UCSD-AML1 (cell line): Measurements from ENCODE around the gene PAOX.
A peak's percentile ranks its signal among the peaks of the same experiment; 100 is the strongest.
"Not testable (repeated sequence)": the region's sequence is repeated elsewhere in the genome, so short reads cannot be mapped to it uniquely, and the experiment has no call there.

Experiments used
- DNase-seq: peaks from one replicate; lab custom pipeline; 2025; ENCODE audit not compliant: unreplicated experiment; lab: John Stamatoyannopoulos, UW

Gene PAOX

DNA sequence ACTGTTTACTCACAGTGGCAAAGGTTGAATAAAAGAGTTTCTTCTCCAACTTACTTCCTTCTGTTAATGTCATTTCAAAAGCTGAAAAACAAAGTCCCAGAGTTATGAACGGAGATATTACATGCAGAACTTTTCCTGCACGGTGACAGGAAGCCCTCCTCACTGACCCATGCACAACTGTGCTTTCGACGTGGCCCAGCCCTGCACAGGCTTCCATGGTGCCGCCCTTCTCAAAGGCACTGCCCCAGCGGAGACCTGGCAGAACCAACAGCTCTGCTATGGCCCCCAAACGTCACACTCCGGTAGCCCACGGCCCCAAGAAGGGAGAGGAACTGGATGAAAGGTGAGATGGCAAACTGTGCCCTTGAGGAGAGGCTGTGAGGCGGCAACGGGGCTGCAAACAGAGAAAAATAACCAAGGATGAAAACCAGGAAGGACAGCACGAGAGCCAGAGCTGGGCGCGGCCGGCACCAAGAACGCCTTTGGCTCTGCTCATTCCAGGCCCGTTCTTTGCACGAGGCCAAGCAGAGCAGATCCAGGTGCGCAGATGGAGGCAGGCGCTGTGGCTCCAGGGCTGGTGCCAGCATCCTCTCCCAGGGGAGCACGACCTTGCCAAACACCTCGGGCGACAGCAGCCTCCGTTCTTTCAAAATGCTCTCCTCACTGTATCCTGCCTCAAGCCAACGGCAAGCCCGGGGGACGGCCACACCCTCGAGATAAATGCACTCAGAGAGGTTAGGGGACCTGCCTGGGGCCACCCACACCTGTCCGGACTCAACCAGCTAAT is 14.2 kb upstream of the PAOX start:
- no peak for DNase-seq

DNA sequence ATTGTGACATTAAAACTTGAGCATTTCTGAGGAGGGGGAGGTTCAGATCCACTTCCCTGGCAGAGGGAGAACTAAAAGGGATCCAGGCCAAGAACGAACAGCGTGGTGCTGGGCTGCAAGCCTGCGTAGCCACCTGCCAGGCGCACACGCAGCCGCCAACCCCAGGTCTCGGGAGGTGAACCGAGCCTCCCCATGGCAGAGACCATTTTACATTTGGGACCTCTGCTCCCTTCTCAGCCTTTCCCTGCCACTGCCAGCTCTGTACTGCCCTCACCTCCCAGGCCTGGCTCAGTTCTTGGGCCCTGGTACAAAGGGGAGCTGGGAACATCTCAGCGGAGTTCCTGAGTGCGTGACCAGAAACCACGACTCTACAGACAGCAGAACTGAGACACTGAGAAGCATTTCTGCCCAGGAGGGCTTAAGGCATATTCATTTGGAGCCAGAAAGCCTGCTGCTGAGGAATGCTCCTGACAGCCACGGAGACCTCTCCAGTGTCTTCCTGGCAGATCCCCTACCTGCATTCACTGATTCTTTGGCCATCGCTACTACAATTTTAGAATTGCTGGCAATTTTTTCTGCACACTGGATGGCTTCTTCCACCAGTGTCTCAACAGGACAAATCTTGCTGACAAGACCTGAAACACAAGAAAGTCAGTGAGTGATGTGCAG is 13.5 kb upstream of the PAOX start:
- DNase-seq: no peak

DNA sequence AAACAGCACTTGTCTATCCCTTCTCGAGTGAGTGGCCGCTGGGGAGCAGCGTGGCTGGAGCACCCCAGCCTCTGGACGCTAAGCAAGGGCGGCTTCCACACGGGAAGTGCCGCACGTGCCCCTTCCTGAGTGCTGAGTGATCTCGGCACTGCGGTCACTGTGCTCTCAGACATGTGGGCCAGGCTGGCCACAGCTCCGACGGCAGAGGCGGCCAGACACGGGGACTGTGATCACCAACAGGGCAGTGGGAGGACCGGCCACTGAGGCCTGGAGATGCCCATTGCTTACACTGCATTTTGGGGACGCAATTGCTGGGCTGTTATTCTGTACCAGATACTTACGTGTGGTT is 13.0 kb upstream of the PAOX start:
- no peak for DNase-seq

DNA sequence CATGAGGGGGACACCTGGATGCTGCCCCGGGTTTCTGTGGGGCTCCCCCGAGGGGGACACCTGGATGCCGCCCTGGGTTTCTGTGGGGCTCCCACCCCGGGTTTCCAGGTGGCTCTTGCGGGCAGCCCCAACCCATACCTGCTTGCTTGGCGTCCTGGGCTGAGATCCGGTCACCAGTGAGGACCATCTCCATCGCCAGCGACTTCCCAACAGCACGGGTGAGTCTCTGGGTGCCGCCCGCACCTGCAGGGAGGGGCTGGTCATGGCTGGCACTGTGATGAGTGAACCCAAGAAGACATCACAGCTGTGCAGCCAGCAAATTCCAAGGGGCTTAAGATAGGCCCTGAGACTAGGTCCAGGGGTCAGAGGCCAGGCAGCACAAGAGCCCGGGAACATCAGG is 12.3 kb upstream of the PAOX start:
- no peak for DNase-seq

DNA sequence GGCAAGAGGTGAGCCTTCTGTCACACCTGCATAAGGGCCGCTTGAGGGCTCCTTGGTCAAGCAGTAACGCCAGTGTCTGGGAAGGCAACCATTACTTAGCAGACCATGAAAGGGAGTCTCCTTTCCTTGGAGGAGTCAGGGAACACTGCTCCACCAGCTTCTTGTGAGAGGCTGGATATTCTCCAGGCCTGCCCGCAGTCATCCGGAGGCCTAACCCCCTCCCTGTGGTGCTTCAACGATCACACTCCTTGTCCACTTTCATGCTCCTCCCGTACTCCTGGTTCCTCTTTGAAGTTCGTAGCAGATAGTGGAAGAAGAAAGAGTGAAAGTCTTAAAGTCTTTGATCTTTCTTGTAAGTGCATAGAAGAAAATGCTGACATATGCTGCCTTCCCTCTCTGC is 11.6 kb upstream of the PAOX start:
- not testable (repeated sequence) for DNase-seq

DNA sequence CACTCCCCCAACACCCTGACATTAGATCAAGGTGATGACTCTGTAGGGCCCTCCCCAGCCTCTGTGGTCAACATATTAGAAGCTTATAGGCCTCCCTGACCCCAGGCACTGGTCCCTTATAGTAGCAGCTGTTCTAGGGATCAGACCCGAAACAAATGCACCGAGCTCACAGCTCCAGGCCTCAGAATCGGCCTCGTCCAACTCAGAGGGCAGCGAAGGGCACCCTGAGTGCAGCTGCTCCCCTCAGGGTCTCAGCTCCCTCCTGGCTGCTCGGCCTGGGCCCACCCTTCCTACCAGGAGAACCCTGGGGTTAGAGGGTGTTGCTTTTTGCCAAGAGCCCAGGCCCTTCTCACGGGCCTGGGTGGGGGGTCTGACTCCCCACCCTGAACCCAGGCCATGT is 10.9 kb upstream of the PAOX start:
- no peak for DNase-seq

DNA sequence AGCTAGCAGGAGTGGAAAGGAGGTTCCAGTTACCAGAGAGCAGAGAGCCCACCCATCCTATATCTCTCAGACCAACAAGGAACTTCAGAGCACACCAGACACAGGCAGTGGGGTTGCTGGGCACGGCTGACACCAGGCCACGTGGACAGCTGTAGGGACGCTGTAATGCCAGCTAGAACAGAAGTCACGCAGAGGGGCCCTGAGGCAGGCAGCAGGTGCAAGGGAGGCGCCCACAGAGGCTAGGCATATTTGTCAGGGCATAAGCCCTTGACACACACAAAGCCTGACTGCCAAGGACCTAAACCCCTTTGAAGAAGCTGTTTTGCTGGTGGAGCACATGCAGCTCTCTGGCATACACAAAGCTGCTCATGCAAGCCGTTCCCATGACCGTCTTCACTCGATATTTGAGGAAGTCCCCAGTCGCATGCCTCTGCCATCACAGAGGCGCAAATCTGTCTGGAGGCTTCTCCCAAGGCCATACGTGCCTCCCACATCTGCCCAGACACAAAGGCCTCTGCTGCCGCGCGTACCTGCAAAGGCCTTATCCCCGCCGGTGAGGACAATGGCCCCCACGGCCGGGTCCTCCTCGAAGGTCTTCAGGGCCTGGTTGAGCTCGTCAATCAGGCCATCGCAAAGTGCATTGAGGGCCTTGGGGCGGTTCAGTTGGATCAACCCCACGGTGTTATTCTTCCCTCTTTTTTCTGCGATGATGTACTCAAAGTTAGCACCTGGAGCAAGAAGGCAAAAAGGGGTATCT is 8.9 kb upstream of the PAOX start:
- no peak for DNase-seq

DNA sequence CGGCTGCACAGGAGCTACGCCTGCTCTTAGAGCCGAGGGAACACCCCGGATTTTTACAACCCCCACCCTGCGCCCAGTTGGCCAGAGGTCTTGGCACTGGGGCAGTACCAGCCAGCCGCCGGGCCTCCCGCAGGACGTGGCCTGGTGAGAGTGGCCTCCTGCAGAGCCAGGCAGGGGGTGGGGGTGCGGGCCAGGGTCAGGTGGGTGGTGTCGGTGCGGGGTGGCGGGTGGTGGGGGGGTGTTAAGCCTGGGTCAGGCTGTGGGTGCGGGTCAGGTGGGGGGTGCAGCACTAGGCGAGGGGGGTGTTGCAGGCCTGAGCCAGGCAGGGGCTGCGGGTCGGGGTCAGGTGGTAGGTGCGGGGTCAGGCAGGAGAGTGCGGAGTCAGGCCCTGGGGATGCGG is 6.6 kb upstream of the PAOX start:
- no peak for DNase-seq

DNA sequence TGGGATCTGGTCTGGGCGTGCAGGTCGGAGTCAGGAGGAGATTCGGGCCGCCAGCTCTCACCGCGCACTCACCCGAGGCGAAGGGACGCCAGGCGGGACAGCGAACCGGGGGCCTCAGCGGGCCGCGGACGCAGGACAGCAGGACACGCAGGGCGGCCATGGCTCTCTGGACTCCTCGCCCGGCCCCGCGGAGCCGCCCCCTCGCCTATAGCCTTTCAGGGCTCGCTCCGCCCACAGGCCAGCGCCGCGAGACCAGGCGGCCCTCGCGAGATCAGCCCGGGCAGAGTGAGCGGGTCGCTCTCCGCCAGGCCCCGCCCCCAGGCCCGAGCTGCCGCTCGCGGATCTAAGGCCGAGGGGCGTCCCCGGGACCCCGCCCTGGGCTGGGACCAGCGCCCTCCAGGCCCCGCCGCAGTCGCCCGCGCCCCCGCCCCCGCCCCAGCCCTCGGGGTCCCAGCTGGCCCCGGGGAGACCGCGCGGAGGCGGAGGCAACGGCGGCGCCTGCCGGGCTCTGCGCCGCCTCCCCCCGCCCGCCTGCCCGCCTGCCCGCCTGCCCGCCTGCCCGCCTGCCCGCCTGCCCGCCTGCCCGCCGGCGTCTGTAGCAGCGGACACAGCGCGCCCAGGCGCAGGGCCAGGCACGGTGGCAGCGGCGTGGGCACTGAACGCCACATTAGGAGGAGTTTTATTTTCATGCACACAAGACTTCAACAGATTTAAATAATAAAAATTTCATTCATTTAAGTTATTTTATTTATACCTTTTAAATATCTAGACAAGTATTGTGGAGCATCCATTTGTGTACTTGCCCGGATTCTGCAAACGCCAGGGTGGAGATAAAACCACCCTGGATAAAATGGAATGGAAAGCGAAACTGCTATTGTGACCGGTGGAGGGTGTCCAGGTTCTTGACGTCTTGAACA is 5.6 kb upstream of the PAOX start, which contains the start of gene ECHS1:
TSS of gene ECHS1 (minus strand) at position 181 of the 917 bp plus-strand sequence. CDS start at position 160, 21 bp downstream.
- peak; percentile 94 for DNase-seq

DNA sequence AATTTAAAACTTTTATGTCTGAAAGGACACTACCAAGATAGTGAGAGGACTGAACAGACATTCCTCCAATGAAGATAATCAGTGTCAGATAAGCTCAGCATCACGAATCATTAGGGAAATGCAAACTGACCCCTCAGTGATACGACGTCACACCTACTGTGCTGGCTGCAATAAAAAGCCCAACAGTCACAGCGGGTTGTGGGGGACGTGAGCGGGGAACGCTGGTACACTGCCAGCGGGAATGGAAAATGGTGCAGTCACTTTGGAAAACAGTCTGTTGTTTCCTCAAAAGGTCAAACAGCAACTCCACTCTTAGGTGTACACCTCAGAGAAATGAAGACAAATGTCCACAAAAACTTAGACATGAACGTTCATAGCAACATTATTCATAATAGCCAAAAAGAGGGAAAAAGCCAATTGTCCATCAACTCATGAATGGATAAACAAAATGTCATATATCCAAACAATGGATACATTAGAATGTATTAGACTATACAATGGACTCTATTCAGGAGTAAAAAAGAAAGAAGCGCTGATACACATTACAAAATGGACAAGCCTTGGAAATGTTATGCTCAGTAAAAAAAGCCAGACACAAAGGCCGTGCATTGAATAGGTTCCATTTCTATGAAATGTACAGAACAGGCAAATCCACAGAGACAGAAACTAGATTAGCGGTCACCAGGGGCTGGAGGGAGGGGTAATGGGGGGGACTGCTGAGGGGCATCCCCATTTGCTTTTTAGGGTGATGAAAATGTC is 3.5 kb upstream of the PAOX start:
- no peak for DNase-seq

DNA sequence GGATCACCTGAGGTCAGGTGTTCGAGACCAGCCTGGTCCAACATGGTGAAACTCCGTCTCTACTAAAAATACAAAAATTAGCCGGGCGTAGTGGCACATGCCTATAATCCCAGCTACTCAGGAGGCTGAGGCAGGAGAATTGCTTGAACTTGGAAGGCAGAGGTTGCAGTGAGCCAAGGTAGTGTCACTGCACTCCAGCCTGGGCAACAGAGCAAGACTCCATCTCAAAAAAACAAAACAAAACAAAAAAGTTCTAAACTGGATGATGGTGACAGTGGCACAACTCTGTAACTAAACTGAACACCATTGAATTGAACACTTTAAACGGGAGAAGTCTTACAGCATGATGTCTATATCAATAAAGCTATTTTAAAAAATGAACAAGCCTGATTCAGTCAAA is 2.9 kb upstream of the PAOX start:
- DNase-seq: not testable (repeated sequence)

DNA sequence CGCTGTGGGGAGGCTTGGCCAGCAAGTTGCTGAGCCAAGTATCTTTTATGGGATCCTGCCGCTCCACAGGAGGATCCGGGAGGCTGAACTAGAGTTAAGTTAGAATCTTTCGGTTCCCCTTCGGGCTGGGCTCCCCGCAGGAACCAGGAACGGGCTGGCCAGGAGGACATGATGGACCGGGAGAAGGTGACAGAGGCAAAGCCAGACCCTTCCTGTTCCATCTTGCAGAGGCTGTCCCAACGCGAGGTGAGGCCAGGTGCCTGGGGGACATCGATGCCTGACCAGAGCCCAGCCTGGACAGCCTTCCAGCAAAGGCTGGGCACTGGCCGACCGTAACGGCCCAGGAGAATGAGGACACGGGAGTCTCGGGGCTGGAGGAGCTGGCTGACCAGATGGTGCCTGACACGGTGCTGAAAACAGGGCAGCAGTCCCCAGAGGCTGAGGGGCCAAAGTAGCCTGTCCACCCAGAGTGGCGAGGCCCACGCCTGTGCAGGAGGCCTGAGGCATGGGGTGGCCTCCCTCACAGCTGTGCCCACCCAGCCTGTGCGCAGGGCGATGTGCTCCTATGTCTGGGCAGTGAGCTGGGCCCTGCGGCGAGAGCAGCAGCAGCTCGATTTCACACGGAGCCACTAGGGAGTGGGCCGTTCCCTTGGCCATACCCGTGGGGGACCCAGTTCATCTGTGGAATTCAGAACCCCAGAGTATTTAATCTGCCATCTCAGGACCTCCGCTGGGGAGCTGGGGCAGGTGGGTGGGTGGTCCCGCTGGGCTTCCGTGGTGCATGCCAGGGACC is 1.8 kb upstream of the PAOX start:
- no peak for DNase-seq

DNA sequence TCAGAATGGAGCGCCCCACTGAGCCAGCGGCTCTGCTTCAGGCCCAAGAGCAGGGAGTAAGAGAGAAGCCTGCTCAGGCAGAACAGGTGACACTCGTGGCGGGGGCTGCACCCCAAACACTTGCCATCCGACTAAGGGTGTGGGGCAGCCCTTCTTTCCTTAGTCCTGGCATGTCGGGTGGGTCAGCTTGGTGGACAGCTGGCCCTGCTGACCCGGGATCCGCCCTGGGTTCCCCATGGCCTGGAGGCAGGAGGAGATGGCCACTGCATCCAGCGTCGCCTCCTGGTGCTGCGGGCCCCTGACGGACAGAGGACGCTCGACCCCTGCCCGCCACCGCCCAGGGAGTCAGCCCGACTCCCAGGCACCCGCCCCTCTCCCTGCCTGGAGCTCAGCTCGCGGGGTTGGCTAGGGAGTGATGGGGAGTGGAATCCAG is 1.2 kb upstream of the PAOX start:
- DNase-seq: no peak

DNA sequence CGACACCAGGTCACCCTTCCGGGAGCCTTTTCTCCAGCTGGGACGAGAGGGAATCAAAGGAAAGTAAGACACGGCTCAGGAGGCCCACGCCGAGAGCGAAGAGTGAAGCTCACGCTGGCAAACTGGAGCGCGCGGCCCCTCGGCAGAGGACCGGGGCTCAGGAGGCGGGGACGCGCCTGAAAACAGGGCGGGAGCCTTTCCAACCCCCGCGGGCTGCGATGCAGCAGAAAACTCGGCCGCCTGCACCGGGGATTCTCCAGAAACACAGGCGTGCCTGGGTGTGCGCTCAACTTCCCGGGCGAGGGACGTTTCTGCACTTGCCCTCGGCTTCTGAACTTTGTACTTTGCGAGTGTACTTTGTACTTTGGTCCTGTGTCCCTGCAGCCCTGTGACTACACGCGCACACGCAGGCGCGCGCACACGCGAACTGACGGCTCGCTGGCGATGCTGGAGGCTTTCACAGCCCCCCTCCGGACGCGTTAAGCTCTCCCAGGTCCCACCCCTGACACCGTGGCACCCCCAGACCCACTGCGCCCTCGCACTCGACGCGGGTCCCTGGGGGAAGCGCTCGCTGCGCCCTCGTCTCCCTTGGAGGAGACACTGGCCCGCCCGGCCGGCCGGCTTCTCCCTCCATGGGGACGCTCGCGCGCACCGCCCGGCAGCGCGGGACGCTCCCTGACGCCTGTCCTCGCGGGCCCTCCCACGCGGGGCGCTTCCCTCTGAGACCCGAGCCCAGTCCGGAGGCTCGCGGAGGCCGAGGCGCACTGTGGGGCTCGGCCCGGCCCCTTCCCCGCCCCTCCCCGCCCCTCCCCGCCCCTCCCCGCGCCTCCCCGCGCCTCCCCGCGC is 588 bp upstream of the PAOX start:
- DNase-seq: peak; percentile 61

DNA sequence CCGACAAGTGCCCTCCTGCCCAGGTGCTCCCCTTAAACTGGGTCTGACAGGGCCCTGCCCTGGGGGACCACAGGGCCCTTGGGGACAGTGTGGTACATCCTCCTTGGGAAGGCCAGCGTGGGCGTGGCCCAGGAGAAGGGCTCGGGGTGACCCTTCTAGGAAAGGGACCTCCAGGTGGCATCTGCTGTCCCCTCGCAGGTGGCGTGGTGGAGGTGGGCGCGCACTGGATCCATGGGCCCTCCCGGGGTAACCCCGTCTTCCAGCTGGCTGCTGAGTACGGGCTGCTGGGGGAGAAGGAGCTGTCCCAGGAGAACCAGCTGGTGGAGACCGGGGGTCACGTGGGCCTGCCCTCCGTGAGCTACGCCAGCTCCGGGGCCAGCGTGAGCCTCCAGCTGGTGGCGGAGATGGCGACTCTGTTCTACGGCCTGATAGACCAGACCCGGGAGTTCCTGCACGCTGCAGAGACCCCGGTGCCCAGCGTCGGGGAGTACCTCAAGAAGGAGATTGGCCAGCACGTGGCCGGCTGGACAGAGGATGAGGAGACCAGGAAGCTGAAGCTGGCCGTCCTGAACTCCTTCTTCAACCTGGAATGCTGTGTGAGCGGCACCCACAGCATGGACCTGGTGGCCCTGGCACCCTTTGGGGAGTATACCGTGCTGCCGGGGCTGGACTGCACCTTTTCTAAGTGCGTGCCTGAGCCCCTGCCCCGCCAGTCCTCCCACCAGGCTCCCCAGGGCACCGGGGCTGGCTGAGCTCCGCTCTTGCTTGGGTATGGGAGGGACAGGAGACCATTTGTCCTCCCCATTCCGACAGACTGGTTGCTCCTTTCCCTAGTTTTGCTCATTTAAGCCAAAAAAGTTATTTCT is 972 bp downstream of the PAOX start:
- DNase-seq: no peak

DNA sequence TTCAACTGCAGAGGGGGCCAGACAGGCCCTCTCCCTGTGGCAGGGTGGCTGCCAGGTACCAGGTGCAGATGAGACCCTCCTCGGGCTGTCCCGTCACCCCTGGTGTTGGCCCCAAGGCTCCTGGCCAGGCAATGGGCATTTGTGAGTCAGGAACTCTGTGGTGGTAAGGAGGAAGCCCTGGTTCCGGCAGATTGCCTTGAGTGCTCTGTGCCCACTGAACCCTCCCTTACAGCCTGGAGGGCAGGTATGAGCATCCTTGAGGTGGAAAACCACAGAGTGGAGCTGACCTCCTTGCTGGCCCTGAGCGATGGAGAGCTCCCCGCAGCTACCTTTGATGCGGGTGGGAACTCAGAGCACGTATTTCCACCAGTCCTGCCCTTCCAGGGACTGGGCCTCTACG is 2.0 kb downstream of the PAOX start:
- peak; percentile 68 for DNase-seq

DNA sequence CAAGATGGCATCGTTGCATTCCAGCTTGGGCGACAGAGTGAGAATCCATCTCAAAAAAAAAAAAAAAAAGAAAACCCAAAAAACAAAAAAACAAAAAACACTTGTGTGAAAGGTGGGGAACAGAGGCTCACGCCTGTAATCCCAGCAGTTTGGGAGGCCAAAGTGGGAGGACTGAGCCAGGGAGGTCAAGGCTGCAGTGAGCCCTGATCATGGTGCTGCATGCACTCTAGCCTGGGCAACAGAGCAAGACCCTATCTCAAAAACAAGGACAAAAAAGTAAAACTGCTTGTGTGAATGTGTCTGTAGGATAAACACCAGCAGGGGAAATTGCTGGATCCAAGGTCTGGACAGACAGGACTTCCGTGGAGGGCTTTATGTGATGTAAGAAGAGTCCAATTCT is 4.5 kb downstream of the PAOX start:
- no peak for DNase-seq

DNA sequence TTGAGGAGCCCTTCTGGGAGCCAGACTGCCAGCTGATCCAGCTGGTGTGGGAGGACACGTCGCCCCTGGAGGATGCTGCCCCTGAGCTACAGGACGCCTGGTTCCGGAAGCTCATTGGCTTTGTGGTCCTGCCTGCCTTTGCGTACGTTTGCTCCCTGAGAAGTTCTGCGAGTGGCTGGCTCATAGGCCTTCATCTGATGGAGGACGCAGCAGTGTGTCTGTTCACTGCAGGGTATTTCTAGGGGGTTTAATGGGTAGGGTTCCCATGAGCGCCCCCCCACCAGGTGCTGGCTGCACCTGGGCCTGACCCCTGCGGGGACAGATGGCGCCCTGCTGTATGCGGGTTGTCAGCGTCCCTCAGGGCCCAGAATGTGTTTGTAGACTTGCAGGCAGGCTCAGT is 5.0 kb downstream of the PAOX start:
- no peak for DNase-seq
